HCT116 (cell line): ENCODE data around the gene THTPA. TPM values are rescaled to one million over a fixed set of nuclear protein-coding genes. Genes with fewer than 3 reads are reported as not detected.

ENCODE experiments used
- ATAC-seq: fragments of 200-7000 bp; cut with Tn5 transposase; 2 replicates; pipeline ENCODE4 v1.9.1; 2020; ENCODE audit warnings: mild to moderate bottlenecking, moderate library complexity
- BruUV-seq: library from RNA; stranded (reverse); fragments of 400-500 nt; replicated peaks from 2 replicates; lab custom pipeline; 2021; lab: Mats Ljungman, UMichigan
- CTCF ChIA-PET: fragments of 300-600 bp; sonication (Branson Sonifier 250); formaldehyde crosslinking; loops from one replicate; lab custom pipeline; 2021; ENCODE audit warnings: antibody characterized with exemption; lab: Charles Lee
- POLR2A ChIA-PET: fragments of 300-600, 350-600 bp; sonication (Branson Sonifier 250); formaldehyde crosslinking; loops from one replicate; lab custom pipeline; 2021; ENCODE audit warnings: antibody characterized with exemption; lab: Charles Lee
- RAD21 ChIA-PET, 2 experiments: fragments of 300-600 bp; sonication (Branson Sonifier 250); formaldehyde crosslinking; loops; one replicate each; lab custom pipeline; 2023; ENCODE audit warnings: low total read pairs in 2 of 2; ENCODE audit not compliant: uncharacterized antibody in 2 of 2, unreplicated experiment in 2 of 2, low non-redundant PET in 1 of 2; lab: Charles Lee
- DNase-seq: peaks from one replicate; pipeline ENCODE4 v3.0.0-alpha.2; 2010; ENCODE audit warnings: low read depth, low spot score
- H2AFZ ChIP-seq: fragments of 200-600 bp; shearing (Covaris generic), sonication (generic); 2 replicates; pipeline ENCODE4 v1.6.1; 2017; ENCODE audit warnings: low read depth, mixed run types, mixed read lengths, antibody characterized with exemption, low read length; ENCODE audit not compliant: poor library complexity, severe bottlenecking
- H3K27ac ChIP-seq: 2 replicates; pipeline ENCODE4 v1.5.1; 2012; ENCODE audit warnings: low read depth, low read length
- H3K27me3 ChIP-seq: fragments of 200-600 bp; sonication (generic); 2 replicates; pipeline ENCODE4 v1.6.1; 2016; ENCODE audit warnings: mixed run types, low read length, mixed read lengths; ENCODE audit not compliant: insufficient read depth
- H3K36me3 ChIP-seq, 2 experiments: fragments of 200-500 bp in 1 of 2; fragments of 200-600 bp in 1 of 2; sonication (Bioruptor generic) in 1 of 2; sonication (generic) in 1 of 2; 2 replicates each; pipeline versions ENCODE4 v1.5.1 to v1.6.1; 2014 to 2016; ENCODE audit warnings: low read length in 2 of 2, inconsistent platforms in 1 of 2, mixed read lengths in 1 of 2, mixed run types in 1 of 2; ENCODE audit not compliant: insufficient read depth in 2 of 2, control insufficient read depth in 1 of 2
- H3K4me1 ChIP-seq, 2 experiments: fragments of 200-600 bp in 1 of 2; sonication (generic) in 1 of 2; 2 replicates each; pipeline versions ENCODE4 v1.5.1 to v1.6.1; 2012 to 2017; ENCODE audit warnings: low read length in 2 of 2, inconsistent platforms in 1 of 2, mild to moderate bottlenecking in 1 of 2, mixed read lengths in 1 of 2, mixed run types in 1 of 2, moderate library complexity in 1 of 2; ENCODE audit not compliant: insufficient read depth in 2 of 2, control insufficient read depth in 1 of 2
- H3K4me2 ChIP-seq: fragments of 200-600 bp; sonication (generic); 2 replicates; pipeline ENCODE4 v1.6.1; 2017; ENCODE audit warnings: mixed run types, low read length, mixed read lengths
- H3K4me3 ChIP-seq, 2 experiments: fragments of 200-600 bp in 1 of 2; sonication (generic) in 1 of 2; replicated peaks in 1 of 2; 2 replicates each; pipeline ENCODE4 v1.5.1; 2011 to 2016; ENCODE audit warnings: low read length in 2 of 2, control low read depth in 1 of 2, low read depth in 1 of 2, mild to moderate bottlenecking in 1 of 2, mixed read lengths in 1 of 2, mixed run types in 1 of 2
- H3K79me2 ChIP-seq: fragments of 200-600 bp; sonication (generic); 2 replicates; pipeline ENCODE4 v1.6.1; 2017; ENCODE audit warnings: mild to moderate bottlenecking, mixed run types, low read length, moderate library complexity, mixed read lengths; ENCODE audit not compliant: insufficient read depth
- H3K9ac ChIP-seq: fragments of 200-600 bp; sonication (generic); 2 replicates; pipeline ENCODE4 v1.6.1; 2016; ENCODE audit warnings: low read length, mixed read lengths
- H3K9me2 ChIP-seq: fragments of 200-600 bp; sonication (generic), shearing (Covaris generic); 2 replicates; pipeline ENCODE4 v1.6.1; 2017; ENCODE audit warnings: mixed run types, mild to moderate bottlenecking, moderate library complexity; ENCODE audit not compliant: insufficient read depth
- H3K9me3 ChIP-seq, 2 experiments: fragments of 200-500 bp in 1 of 2; fragments of 200-600 bp in 1 of 2; sonication (Bioruptor generic) in 1 of 2; sonication (generic) in 1 of 2; 2 replicates each; pipeline ENCODE4 v1.6.1; 2014 to 2017; ENCODE audit warnings: low read length in 2 of 2, mixed read lengths in 2 of 2, inconsistent platforms in 1 of 2, low read depth in 1 of 2, mild to moderate bottlenecking in 1 of 2, mixed run types in 1 of 2, moderate library complexity in 1 of 2; ENCODE audit not compliant: control insufficient read depth in 1 of 2, insufficient read depth in 1 of 2
- H4K20me1 ChIP-seq: fragments of 200-600 bp; sonication (generic), shearing (Covaris generic); 2 replicates; pipeline ENCODE4 v1.6.1; 2017; ENCODE audit warnings: mixed run types, mild to moderate bottlenecking, moderate library complexity; ENCODE audit not compliant: insufficient read depth
- CBX3 ChIP-seq: IDR thresholded peaks from 2 replicates; pipeline ENCODE4 v1.6.1; 2012; ENCODE audit warnings: low read depth
- CEBPB ChIP-seq: IDR thresholded peaks from 2 replicates; pipeline ENCODE4 v1.6.1; 2012; ENCODE audit warnings: low read depth
- EGR1 ChIP-seq: IDR thresholded peaks from 2 replicates; pipeline ENCODE4 v1.6.1; 2012; ENCODE audit warnings: low read depth
- EZH2 ChIP-seq: fragments of 200-600 bp; sonication (generic); IDR thresholded peaks from 2 replicates; pipeline ENCODE4 v1.6.1; 2017; ENCODE audit warnings: antibody characterized with exemption, mixed run types
- EZH2phosphoT487 ChIP-seq: fragments of 200-600 bp; IDR thresholded peaks from 2 replicates; pipeline ENCODE4 v1.6.1; 2018; ENCODE audit warnings: antibody characterized with exemption, borderline replicate concordance
- FOSL1 ChIP-seq: IDR thresholded peaks from 2 replicates; pipeline ENCODE4 v1.6.1; 2012; ENCODE audit warnings: low read depth
- JUND ChIP-seq: IDR thresholded peaks from 2 replicates; pipeline ENCODE4 v1.6.1; 2012
- RAD21 ChIP-seq: IDR thresholded peaks from 2 replicates; pipeline ENCODE4 v1.6.1; 2012; ENCODE audit warnings: low read depth, mild to moderate bottlenecking
- SIN3A ChIP-seq: IDR thresholded peaks from 2 replicates; pipeline ENCODE4 v1.6.1; 2012; ENCODE audit warnings: low read depth
- SP1 ChIP-seq: IDR thresholded peaks from 2 replicates; pipeline ENCODE4 v1.6.1; 2012; ENCODE audit warnings: low read depth
- YY1 ChIP-seq: IDR thresholded peaks from 2 replicates; pipeline ENCODE4 v1.6.1; 2011; ENCODE audit warnings: low read length, low read depth, moderate library complexity, mild to moderate bottlenecking; ENCODE audit not compliant: insufficient replicate concordance; ENCODE audit errors: extremely low read depth
- ZFX ChIP-seq: fragments of 450-650 bp; IDR thresholded peaks from 2 replicates; pipeline ENCODE4 v1.6.1; 2017
- ZNF274 ChIP-seq: fragments of 200-500 bp; sonication (Bioruptor generic); IDR thresholded peaks from 2 replicates; pipeline ENCODE4 v1.6.1; 2014; ENCODE audit warnings: mild to moderate bottlenecking, low read depth, low read length, inconsistent platforms
- intact Hi-C: fragments of 100-400 bp; cut with micrococcal nuclease; formaldehyde crosslinking; loops from 2 replicates; pipeline ENCODE4 v1.10.0; 2022
- total RNA-seq: library from RNA; stranded (reverse); gene quantifications from one replicate; pipeline ENCODE4 v1.2.1, GENCODE V29; 2021; ENCODE audit not compliant: unreplicated experiment
- TF ChIP-seq, protein P1 (sequence below): IDR thresholded peaks from 2 replicates; pipeline ENCODE4 v1.6.1; 2012
- TF ChIP-seq, protein P2 (sequence below): IDR thresholded peaks from 2 replicates; pipeline ENCODE4 v1.6.1; 2011; ENCODE audit warnings: mild to moderate bottlenecking, low read length, moderate library complexity; ENCODE audit not compliant: insufficient replicate concordance; ENCODE audit errors: extremely low read depth
- TF ChIP-seq, protein P3 (sequence below): IDR thresholded peaks from 2 replicates; pipeline ENCODE4 v1.6.1; 2012; ENCODE audit warnings: low read depth
- TF ChIP-seq, protein P4 (sequence below), 3 experiments: fragments of 200-600 bp in 1 of 3; sonication (generic) in 1 of 3; IDR thresholded peaks in 2 of 3; conservative IDR thresholded peaks in 1 of 3; 2 replicates each; pipeline ENCODE4 v1.5.1; 2012 to 2017; ENCODE audit warnings: low read depth in 2 of 3, low read length in 2 of 3, antibody characterized with exemption in 1 of 3, borderline replicate concordance in 1 of 3, control low read depth in 1 of 3, mild to moderate bottlenecking in 1 of 3, mixed read lengths in 1 of 3, mixed run types in 1 of 3, moderate library complexity in 1 of 3; ENCODE audit not compliant: insufficient read depth in 1 of 3
- TF ChIP-seq, protein P5 (sequence below): IDR thresholded peaks from 2 replicates; pipeline ENCODE4 v1.6.1; 2012

The THTPA gene
- total RNA-seq, 1 experiment from 2014 or later: 5.8 TPM

DNA sequence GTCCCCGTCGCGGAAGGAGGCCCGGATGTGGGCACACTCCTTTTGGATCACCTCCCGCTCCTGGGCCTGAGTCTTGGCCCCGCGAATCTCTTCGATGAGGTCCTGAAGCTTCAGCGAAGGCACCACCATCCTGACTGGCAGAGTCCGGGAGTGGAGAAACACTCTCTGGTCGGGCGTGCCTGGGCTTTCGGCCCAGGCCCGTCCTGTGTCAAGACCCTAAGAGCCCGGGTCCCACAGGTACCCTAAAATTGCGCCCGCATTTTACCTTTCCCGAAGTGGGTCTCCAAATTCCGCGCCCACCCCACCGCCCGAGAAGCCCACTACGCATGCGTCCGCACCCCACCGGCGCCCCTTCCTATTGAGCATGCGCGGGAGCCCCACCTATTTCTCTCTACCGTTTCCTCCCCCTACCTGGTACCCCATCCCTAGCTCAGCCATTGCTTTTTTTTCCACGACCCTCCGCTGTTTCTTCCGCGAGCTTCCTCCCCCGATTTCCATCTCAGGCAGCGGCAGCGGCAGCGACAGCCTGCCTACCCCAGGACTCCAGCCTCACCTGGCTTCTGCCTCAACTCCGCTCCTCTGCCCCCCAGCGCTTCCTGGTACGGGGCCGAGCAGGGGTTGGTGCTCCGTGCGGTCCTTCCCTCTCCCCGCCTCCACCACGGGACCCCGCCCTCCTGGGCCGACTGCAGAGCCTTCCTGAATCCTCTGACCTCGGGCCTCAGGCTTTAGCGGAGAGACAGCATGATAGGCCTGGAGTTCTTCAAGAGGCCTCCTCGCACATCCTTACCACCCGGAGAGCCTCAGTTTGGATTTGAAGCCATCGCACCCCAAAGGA, 11.3 kb downstream of the THTPA start, which contains the start of gene AP1G2:
Gene AP1G2, minus strand, starts transcription at position 606 of the 835 bp plus-strand sequence. Its CDS starts 477 bp downstream, at position 129.
- H3K9ac ChIP-seq: peak within 1 kb of the TSS; percentile 80
- CTCF ChIA-PET: interaction anchor here (0.9 to 3.6 kb wide), 6 partner anchors 9 to 343 kb away, joined by 3 to 21 read pairs (median 4); no protein-coding TSS in a partner anchor
- no peak within 1 kb of the TSS for H2AFZ ChIP-seq
- no peaks in the 10 kb centered on the region for H4K20me1 ChIP-seq
- H3K4me2 ChIP-seq: peak within 1 kb of the TSS; percentile 89
- RAD21 ChIA-PET: no interaction called here
- POLR2A ChIA-PET: interaction anchor here (1.2 kb wide), 1 partner anchor 21 kb away, joined by 6 read pairs; no protein-coding TSS in a partner anchor
- H3K27me3 ChIP-seq: no peaks in the 10 kb centered on the region
- H3K79me2 ChIP-seq: peaks cover 10% of the 10 kb centered on the region; the same call in 1 of the 2 replicates
- H3K27ac ChIP-seq: peak within 1 kb of the TSS; percentile 86
- peak; percentile 89 for ATAC-seq
- peak within 1 kb of the TSS; percentile 85 to 88 for H3K4me3 ChIP-seq
- H3K4me1 ChIP-seq: peaks cover 26 to 34% of the 10 kb centered on the region in 2 experiments
- peak; percentile 73 for DNase-seq
- H3K9me2 ChIP-seq: no peaks in the 10 kb centered on the region
- peaks cover 0 to 6% of the 10 kb centered on the region in 2 experiments; a peak in 2 of 4 replicates for H3K36me3 ChIP-seq
- intact Hi-C loops: no loop called here
- TSS peak; percentile 69 for BruUV-seq
- no peaks in the 10 kb centered on the region for H3K9me3 ChIP-seq
- TF ChIP-seq, protein P1, sequence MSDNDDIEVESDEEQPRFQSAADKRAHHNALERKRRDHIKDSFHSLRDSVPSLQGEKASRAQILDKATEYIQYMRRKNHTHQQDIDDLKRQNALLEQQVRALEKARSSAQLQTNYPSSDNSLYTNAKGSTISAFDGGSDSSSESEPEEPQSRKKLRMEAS: 0 out of 2 replicates have a peak, but pooled peaks have one; percentile 54
- no peak for TF ChIP-seq SP1
- no peak for TF ChIP-seq EGR1
- TF ChIP-seq, protein P2, sequence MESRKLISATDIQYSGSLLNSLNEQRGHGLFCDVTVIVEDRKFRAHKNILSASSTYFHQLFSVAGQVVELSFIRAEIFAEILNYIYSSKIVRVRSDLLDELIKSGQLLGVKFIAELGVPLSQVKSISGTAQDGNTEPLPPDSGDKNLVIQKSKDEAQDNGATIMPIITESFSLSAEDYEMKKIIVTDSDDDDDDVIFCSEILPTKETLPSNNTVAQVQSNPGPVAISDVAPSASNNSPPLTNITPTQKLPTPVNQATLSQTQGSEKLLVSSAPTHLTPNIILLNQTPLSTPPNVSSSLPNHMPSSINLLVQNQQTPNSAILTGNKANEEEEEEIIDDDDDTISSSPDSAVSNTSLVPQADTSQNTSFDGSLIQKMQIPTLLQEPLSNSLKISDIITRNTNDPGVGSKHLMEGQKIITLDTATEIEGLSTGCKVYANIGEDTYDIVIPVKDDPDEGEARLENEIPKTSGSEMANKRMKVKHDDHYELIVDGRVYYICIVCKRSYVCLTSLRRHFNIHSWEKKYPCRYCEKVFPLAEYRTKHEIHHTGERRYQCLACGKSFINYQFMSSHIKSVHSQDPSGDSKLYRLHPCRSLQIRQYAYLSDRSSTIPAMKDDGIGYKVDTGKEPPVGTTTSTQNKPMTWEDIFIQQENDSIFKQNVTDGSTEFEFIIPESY: no peak
- TF ChIP-seq YY1: no peak
- TF ChIP-seq, protein P3, sequence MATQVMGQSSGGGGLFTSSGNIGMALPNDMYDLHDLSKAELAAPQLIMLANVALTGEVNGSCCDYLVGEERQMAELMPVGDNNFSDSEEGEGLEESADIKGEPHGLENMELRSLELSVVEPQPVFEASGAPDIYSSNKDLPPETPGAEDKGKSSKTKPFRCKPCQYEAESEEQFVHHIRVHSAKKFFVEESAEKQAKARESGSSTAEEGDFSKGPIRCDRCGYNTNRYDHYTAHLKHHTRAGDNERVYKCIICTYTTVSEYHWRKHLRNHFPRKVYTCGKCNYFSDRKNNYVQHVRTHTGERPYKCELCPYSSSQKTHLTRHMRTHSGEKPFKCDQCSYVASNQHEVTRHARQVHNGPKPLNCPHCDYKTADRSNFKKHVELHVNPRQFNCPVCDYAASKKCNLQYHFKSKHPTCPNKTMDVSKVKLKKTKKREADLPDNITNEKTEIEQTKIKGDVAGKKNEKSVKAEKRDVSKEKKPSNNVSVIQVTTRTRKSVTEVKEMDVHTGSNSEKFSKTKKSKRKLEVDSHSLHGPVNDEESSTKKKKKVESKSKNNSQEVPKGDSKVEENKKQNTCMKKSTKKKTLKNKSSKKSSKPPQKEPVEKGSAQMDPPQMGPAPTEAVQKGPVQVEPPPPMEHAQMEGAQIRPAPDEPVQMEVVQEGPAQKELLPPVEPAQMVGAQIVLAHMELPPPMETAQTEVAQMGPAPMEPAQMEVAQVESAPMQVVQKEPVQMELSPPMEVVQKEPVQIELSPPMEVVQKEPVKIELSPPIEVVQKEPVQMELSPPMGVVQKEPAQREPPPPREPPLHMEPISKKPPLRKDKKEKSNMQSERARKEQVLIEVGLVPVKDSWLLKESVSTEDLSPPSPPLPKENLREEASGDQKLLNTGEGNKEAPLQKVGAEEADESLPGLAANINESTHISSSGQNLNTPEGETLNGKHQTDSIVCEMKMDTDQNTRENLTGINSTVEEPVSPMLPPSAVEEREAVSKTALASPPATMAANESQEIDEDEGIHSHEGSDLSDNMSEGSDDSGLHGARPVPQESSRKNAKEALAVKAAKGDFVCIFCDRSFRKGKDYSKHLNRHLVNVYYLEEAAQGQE: no peak
- no peak for TF ChIP-seq FOSL1
- no peak for TF ChIP-seq EZH2phosphoT487
- no peak for TF ChIP-seq RAD21
- peak; percentile 45; the same call in 1 of the 2 replicates for TF ChIP-seq ZFX
- TF ChIP-seq CBX3: no peak
- TF ChIP-seq, protein P4, sequence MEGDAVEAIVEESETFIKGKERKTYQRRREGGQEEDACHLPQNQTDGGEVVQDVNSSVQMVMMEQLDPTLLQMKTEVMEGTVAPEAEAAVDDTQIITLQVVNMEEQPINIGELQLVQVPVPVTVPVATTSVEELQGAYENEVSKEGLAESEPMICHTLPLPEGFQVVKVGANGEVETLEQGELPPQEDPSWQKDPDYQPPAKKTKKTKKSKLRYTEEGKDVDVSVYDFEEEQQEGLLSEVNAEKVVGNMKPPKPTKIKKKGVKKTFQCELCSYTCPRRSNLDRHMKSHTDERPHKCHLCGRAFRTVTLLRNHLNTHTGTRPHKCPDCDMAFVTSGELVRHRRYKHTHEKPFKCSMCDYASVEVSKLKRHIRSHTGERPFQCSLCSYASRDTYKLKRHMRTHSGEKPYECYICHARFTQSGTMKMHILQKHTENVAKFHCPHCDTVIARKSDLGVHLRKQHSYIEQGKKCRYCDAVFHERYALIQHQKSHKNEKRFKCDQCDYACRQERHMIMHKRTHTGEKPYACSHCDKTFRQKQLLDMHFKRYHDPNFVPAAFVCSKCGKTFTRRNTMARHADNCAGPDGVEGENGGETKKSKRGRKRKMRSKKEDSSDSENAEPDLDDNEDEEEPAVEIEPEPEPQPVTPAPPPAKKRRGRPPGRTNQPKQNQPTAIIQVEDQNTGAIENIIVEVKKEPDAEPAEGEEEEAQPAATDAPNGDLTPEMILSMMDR (IDR thresholded peaks at IDR 0.05 in 2 of 3, conservative IDR thresholded peaks at IDR 0.05 in 1 of 3; ENCODE audit: borderline replicate concordance in 1 of 3, insufficient read depth in 1 of 3, low read depth in 2 of 3, low read length in 2 of 3): no peak
- no peak for TF ChIP-seq CEBPB
- TF ChIP-seq JUND: no peak
- TF ChIP-seq EZH2: no peak
- TF ChIP-seq, protein P5, sequence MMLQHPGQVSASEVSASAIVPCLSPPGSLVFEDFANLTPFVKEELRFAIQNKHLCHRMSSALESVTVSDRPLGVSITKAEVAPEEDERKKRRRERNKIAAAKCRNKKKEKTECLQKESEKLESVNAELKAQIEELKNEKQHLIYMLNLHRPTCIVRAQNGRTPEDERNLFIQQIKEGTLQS: no peak
- no peak; the same call in 1 of the 2 replicates for TF ChIP-seq SIN3A
- TF ChIP-seq ZNF274: no peak
